ENCODE measurements around the gene CCSER1.
"Not testable (repeated sequence)": the region's sequence is repeated elsewhere in the genome, so short reads cannot be mapped to it uniquely, and the experiment has no call there.

The CCSER1 gene

DNA sequence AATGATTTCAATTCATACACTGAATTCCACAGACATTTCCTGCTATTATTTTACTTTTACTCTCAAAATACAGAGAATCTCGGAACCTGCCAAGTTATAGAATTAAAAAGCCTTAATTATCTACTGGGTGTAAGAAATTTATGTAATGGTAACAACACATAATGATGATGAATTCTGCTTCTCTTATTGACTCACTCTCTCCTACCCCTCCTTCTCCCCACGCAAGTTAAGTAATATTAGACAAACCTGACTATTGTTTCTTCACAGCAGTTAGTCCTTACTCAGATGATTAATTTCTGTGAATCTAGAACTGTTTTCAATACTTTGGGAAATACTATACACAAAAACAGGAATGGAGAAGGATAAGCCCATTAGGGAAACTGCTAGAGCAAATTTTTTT lies 762.0 kb downstream of the CCSER1 start:
- Histone ChIP-seq H3K9me3 (ENCODE audit: severe bottlenecking) (no peaks in the 10 kb centered on the region), H3K27me3 (ENCODE audit: insufficient read depth, low read depth, severe bottlenecking) (no peaks in the 10 kb centered on the region), H3K4me3 (ENCODE audit: low read depth, low read length) (no peak overlapping the region), H3K27ac (no peak overlapping the region), H3K36me3 (no peaks in the 10 kb centered on the region)
- TF ChIP-seq, protein P1, sequence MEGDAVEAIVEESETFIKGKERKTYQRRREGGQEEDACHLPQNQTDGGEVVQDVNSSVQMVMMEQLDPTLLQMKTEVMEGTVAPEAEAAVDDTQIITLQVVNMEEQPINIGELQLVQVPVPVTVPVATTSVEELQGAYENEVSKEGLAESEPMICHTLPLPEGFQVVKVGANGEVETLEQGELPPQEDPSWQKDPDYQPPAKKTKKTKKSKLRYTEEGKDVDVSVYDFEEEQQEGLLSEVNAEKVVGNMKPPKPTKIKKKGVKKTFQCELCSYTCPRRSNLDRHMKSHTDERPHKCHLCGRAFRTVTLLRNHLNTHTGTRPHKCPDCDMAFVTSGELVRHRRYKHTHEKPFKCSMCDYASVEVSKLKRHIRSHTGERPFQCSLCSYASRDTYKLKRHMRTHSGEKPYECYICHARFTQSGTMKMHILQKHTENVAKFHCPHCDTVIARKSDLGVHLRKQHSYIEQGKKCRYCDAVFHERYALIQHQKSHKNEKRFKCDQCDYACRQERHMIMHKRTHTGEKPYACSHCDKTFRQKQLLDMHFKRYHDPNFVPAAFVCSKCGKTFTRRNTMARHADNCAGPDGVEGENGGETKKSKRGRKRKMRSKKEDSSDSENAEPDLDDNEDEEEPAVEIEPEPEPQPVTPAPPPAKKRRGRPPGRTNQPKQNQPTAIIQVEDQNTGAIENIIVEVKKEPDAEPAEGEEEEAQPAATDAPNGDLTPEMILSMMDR (IDR thresholded peaks at IDR 0.05; ENCODE audit: low read depth, low read length) = no peak
- no peak for DNase-seq

DNA sequence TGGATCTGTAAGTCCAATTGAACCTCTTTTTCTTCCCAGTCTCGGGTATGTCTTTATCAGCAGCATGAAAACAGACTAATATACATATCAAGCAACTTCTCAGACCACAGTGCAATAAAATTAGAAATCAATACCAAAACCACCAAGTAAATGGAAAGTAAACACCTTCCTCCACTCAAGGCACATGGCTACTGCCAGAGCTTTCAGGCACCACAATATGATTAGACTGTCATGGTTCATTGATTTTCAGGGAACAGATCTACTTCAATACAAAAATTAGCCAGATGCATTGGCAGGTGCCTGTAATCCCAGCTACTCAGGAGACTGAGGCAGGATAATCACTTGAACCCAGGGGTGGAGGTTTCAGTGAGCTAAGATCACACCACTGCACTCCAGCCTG lies 776.2 kb downstream of the CCSER1 start:
- peak; percentile 28 for DNase-seq
- not testable (repeated sequence) for H3K36me3 ChIP-seq; H3K9me3 ChIP-seq (ENCODE audit: severe bottlenecking); H3K27ac ChIP-seq; H3K27me3 ChIP-seq (ENCODE audit: insufficient read depth, low read depth, severe bottlenecking); H3K4me3 ChIP-seq (ENCODE audit: low read depth, low read length)

DNA sequence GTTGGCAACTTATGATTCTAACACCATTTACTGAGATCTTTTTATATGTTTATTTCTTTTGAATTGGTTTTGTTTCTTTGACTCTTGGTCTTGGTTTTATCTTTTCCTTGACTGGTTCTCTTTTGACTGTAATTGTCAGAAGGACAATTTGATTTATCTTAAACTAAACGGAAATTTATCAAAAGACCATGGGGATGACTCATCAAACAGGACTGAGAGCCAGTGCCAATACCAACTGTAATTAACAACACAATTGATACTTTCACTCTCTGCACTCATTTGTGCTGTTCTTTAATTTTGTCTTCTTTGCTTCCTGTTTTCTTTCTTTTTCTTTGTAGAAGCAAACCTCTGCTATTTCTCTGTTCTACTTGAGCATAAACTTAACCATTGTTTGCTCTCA lies 776.8 kb downstream of the CCSER1 start:
- Histone ChIP-seq H3K27me3 (ENCODE audit: insufficient read depth, low read depth, severe bottlenecking) (no peaks in the 10 kb centered on the region), H3K9me3 (ENCODE audit: severe bottlenecking) (peaks cover 4% of the 10 kb centered on the region), H3K36me3 (no peaks in the 10 kb centered on the region), H3K4me3 (ENCODE audit: low read depth, low read length) (no peak overlapping the region), H3K27ac (no peak overlapping the region)
- DNase-seq = no peak
- TF ChIP-seq, protein P1 (IDR thresholded peaks at IDR 0.05; ENCODE audit: low read depth, low read length) = no peak

DNA sequence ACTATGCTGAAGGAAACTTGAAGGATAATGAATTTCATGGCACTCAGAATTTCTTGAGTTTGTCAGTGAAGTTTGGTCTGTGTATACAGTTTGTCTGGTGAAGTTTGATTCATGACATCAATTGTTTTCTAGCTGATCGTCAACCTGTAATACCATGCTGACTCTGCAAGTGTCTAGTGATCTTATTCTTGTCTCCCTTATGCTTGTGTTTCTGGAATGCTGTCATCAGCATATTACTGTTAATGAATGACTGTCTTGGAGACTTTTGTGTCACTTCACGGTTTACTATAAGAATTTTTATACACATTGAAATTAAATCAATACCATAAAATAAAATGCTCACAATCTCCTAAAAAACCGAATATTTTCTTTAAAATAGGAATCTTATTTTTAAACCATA lies 779.0 kb downstream of the CCSER1 start:
- H3K4me3 ChIP-seq (ENCODE audit: low read depth, low read length) = no peak overlapping the region
- TF ChIP-seq, protein P1 (IDR thresholded peaks at IDR 0.05; ENCODE audit: low read depth, low read length) = no peak
- peaks cover 4% of the 10 kb centered on the region for H3K9me3 ChIP-seq (ENCODE audit: severe bottlenecking)
- no peaks in the 10 kb centered on the region; the same call in 1 of the 2 replicates for H3K36me3 ChIP-seq
- H3K27me3 ChIP-seq (ENCODE audit: insufficient read depth, low read depth, severe bottlenecking) = no peaks in the 10 kb centered on the region
- no peak for DNase-seq
- no peak overlapping the region for H3K27ac ChIP-seq

DNA sequence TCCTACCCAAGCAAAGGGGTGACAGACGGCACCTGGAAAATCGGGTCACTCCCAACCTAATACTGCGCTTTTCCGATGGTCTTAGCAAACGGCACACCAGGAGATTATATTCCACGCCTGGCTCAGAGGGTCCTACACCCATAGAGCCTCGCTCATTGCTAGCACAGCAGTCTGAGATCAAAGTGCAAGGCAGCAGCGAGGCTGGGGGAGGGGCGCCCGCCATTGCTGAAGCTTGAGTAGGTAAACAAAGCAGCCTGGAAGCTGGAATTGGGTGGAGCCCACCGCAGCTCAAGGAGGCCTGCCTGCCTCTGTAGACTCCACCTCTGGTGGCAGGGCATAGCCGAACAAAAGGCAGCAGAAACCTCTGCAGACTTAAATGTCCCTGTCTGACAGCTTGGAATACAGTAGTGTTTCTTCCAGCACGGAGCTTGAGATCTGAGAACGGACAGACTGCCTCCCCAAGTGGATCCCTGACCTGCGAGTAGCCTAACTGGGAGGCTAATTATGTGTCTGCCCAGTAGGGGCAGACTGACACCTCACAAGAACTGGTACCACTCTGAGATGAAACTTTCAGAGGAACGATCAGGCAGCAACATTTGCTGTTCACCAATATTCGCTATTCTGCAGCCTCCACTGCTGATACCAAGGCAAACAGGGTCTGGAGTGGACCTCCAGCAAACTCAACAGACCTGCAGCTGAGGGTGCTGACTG lies 784.7 kb downstream of the CCSER1 start:
- DNase-seq; H3K9me3 ChIP-seq (ENCODE audit: severe bottlenecking); H3K36me3 ChIP-seq; H3K27me3 ChIP-seq (ENCODE audit: insufficient read depth, low read depth, severe bottlenecking); H3K27ac ChIP-seq; H3K4me3 ChIP-seq (ENCODE audit: low read depth, low read length): not testable (repeated sequence)

DNA sequence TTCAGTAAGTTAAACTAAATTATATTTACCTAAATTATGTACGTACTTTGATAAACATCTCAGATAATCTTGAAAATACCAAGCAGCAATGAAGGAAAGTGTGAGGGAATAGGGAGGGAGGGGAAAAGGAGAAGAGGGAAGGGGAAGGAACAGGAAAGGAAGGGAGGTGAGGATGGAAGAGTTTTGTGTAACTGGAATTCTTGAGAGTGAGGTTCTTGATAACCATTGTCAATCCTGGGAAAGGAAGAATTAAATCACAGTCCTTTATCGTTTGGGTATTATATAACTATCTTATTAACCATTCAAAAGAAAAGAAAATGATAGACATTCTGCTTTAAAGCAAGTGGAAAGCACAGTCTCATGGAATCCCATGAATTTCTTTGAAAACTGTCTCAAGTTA lies 795.0 kb downstream of the CCSER1 start:
- H3K36me3 ChIP-seq = no peaks in the 10 kb centered on the region
- no peak for DNase-seq
- H3K4me3 ChIP-seq (ENCODE audit: low read depth, low read length) = no peak overlapping the region
- no peaks in the 10 kb centered on the region for H3K9me3 ChIP-seq (ENCODE audit: severe bottlenecking)
- TF ChIP-seq, protein P1 (IDR thresholded peaks at IDR 0.05; ENCODE audit: low read depth, low read length) = no peak
- H3K27me3 ChIP-seq (ENCODE audit: insufficient read depth, low read depth, severe bottlenecking) = no peaks in the 10 kb centered on the region
- H3K27ac ChIP-seq = no peak overlapping the region

DNA sequence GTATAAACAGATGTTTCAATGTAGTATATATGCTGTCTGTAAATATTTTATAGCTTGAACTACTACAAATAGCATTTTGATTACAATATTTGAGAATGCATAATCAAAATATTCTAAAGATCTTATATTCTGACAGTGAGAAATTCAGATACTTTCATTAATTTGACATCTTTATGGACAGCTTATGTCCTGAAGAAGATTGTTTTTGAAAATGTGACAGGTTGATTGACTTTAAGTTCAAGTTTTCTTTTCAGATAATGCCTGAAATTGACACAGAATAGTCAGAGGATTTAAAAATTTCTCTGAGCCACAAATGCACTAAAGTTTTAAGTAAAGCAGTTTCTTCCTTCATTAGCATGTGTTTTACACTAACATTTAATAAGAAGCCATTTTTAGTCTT lies 799.8 kb downstream of the CCSER1 start:
- no peak overlapping the region for H3K27ac ChIP-seq
- no peaks in the 10 kb centered on the region for H3K27me3 ChIP-seq (ENCODE audit: insufficient read depth, low read depth, severe bottlenecking)
- H3K4me3 ChIP-seq (ENCODE audit: low read depth, low read length) = no peak overlapping the region
- no peak for DNase-seq
- no peaks in the 10 kb centered on the region for H3K36me3 ChIP-seq
- TF ChIP-seq, protein P1 (IDR thresholded peaks at IDR 0.05; ENCODE audit: low read depth, low read length) = no peak
- no peaks in the 10 kb centered on the region for H3K9me3 ChIP-seq (ENCODE audit: severe bottlenecking)

Data from WERI-Rb-1 (cell line).